HepG2 (cell line): Measurements from ENCODE around the gene MYH7B. TPM values are rescaled to one million over a fixed set of nuclear protein-coding genes. Genes with fewer than 3 reads are reported as not detected.

Experiments
- AGO2 ChIP-seq: fragments of 200-400 bp; formaldehyde crosslinking; optimal IDR thresholded peaks from 2 replicates; pipeline ENCODE3; 2017; ENCODE audit warnings: mild to moderate bottlenecking, low read depth, low read length, moderate library complexity
- CBX5 ChIP-seq: sonication (generic); formaldehyde crosslinking; IDR thresholded peaks from 2 replicates; pipeline ENCODE4 v1.4.0; 2020; ENCODE audit warnings: missing genetic modification reagents, borderline replicate concordance
- EZH2 ChIP-seq: conservative IDR thresholded peaks from 2 replicates; pipeline ENCODE4 v1.6.1; 2012; ENCODE audit warnings: mild to moderate bottlenecking, low read depth, low read length, moderate library complexity
- FOXK1 ChIP-seq: sonication (generic); formaldehyde crosslinking; IDR thresholded peaks from 2 replicates; pipeline ENCODE4 v1.4.0; 2020; ENCODE audit warnings: low read depth, missing genetic modification reagents, borderline replicate concordance
- FOXM1 ChIP-seq: sonication (generic); formaldehyde crosslinking; IDR thresholded peaks from 2 replicates; pipeline ENCODE4 v1.5.0; 2020; ENCODE audit warnings: missing genetic modification reagents
- HOXA3 ChIP-seq: sonication (generic); formaldehyde crosslinking; IDR thresholded peaks from 2 replicates; pipeline ENCODE4 v1.5.0; 2020; ENCODE audit warnings: missing genetic modification reagents
- IKZF1 ChIP-seq: fragments of 450-650 bp; IDR thresholded peaks from 2 replicates; pipeline ENCODE4 v1.7.1; 2016
- IRF9 ChIP-seq: sonication (generic); formaldehyde crosslinking; IDR thresholded peaks from 2 replicates; pipeline ENCODE4 v1.8.0; 2022; ENCODE audit warnings: missing genetic modification reagents, mild to moderate bottlenecking, borderline replicate concordance
- PLRG1 ChIP-seq: fragments of 450-650 bp; conservative IDR thresholded peaks from 2 replicates; pipeline ENCODE4 v1.6.1; 2016
- SATB2 ChIP-seq: sonication (generic); formaldehyde crosslinking; IDR thresholded peaks from 2 replicates; pipeline ENCODE4 v1.5.0; 2020; ENCODE audit warnings: missing genetic modification reagents
- SRY ChIP-seq: sonication (generic); formaldehyde crosslinking; IDR thresholded peaks from 2 replicates; pipeline ENCODE4 v1.8.0; 2022; ENCODE audit warnings: mild to moderate bottlenecking, missing genetic modification reagents
- ZNF124 ChIP-seq: sonication (generic); formaldehyde crosslinking; IDR thresholded peaks from 2 replicates; pipeline ENCODE4 v1.4.0; 2020; ENCODE audit warnings: missing genetic modification reagents
- ZNF333 ChIP-seq: sonication (generic); formaldehyde crosslinking; IDR thresholded peaks from 2 replicates; pipeline ENCODE4 v1.4.0; 2020; ENCODE audit warnings: mild to moderate bottlenecking, missing genetic modification reagents, borderline replicate concordance
- ZNF564 ChIP-seq: sonication (generic); formaldehyde crosslinking; IDR thresholded peaks from 2 replicates; pipeline ENCODE4 v1.8.1; 2023; ENCODE audit warnings: mild to moderate bottlenecking, missing genetic modification reagents
- ZNF605 ChIP-seq: sonication (generic); formaldehyde crosslinking; IDR thresholded peaks from 2 replicates; pipeline ENCODE4 v1.8.0; 2022; ENCODE audit warnings: mild to moderate bottlenecking, missing genetic modification reagents
- polyA plus RNA-seq, 8 experiments: library from polyadenylated mRNA; depleted of rRNA in 3 of 8; stranded (reverse) in 7 of 8; unstranded in 1 of 8; fragments of >200 nt; fragmentation: Illumina TruSeq in 4 of 8; extraction: Trizol in 4 of 8; gene quantifications; 2 replicates each; pipeline versions ENCODE4 v1.2.1 to v1.2.3, GENCODE V29; 2011 to 2016; ENCODE audit warnings: low read depth in 4 of 8, missing spikeins in 1 of 8, mixed read lengths in 1 of 8; ENCODE audit not compliant: insufficient read depth in 1 of 8
- total RNA-seq, 5 experiments: library from RNA; depleted of rRNA; stranded (reverse); fragments of >200 nt; fragmentation: Illumina TruSeq; extraction: Trizol; gene quantifications; 2 replicates each; pipeline ENCODE4 v1.2.3, GENCODE V29; 2016; ENCODE audit warnings: low read depth in 1 of 5
- TF ChIP-seq, protein P1 (sequence below): sonication (generic); formaldehyde crosslinking; IDR thresholded peaks from 2 replicates; pipeline ENCODE4 v1.4.0; 2020; ENCODE audit warnings: missing genetic modification reagents
- TF ChIP-seq, protein P2 (sequence below): sonication (generic); formaldehyde crosslinking; IDR thresholded peaks from 2 replicates; pipeline ENCODE4 v1.5.0; 2020; ENCODE audit warnings: missing genetic modification reagents
- TF ChIP-seq, protein P3 (sequence below): sonication (generic); formaldehyde crosslinking; IDR thresholded peaks from 2 replicates; pipeline ENCODE4 v1.5.1; 2020; ENCODE audit warnings: mild to moderate bottlenecking, missing genetic modification reagents

The MYH7B gene
- total and polyA plus RNA-seq, 2 of the 13 experiments (the other 11 are each of a cell fraction or from before 2014, with no cell fraction given): 0.05 to 0.20 TPM

DNA sequence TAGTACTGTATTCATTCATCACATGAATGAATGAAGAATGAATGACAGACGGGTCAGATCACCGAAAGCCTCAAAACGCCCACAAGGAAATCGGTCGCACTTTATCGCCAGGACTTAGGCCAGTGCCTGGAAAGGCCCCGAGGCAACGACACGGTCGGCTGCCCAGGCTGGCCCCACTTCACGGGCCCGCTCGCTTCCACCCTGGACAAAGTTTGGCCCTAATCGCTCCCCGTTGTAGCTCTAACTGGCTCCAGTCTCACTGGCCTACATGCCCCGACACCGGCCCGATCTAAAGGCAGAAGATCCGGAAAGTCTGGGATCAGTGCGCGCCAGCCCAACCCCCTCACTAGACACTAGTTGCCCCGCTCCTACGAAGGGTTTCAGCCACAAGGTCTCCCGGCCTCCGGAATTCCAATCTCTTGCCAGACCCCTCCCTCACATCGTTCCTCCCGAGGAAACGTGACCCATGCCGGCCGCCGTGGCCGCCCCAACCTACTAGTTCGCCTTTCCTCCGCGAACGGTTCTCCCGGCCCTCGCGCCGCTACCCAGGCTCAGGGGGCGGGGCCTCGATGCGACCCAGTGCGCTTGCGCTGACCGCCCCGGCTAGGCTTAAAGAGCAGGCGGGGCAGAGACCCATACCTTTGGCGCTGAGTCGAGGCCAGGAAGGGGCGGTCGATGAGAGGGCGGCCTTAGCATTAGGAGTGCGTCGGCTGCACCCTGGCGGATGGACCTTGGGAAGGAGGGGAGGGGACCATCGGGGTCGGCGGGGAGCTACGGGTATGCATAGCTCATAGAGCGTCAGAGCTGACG lies at the start of gene MYH7B, which contains the start of gene GSS (continued):
- TF ChIP-seq ZNF333 (CRISPR knock-in tag): peak; percentile 96
- peak; percentile 81; the same call in 1 of the 2 replicates for TF ChIP-seq ZNF124 (CRISPR knock-in tag)
- TF ChIP-seq, protein P1, sequence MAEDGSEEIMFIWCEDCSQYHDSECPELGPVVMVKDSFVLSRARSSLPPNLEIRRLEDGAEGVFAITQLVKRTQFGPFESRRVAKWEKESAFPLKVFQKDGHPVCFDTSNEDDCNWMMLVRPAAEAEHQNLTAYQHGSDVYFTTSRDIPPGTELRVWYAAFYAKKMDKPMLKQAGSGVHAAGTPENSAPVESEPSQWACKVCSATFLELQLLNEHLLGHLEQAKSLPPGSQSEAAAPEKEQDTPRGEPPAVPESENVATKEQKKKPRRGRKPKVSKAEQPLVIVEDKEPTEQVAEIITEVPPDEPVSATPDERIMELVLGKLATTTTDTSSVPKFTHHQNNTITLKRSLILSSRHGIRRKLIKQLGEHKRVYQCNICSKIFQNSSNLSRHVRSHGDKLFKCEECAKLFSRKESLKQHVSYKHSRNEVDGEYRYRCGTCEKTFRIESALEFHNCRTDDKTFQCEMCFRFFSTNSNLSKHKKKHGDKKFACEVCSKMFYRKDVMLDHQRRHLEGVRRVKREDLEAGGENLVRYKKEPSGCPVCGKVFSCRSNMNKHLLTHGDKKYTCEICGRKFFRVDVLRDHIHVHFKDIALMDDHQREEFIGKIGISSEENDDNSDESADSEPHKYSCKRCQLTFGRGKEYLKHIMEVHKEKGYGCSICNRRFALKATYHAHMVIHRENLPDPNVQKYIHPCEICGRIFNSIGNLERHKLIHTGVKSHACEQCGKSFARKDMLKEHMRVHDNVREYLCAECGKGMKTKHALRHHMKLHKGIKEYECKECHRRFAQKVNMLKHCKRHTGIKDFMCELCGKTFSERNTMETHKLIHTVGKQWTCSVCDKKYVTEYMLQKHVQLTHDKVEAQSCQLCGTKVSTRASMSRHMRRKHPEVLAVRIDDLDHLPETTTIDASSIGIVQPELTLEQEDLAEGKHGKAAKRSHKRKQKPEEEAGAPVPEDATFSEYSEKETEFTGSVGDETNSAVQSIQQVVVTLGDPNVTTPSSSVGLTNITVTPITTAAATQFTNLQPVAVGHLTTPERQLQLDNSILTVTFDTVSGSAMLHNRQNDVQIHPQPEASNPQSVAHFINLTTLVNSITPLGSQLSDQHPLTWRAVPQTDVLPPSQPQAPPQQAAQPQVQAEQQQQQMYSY (CRISPR knock-in tag): peak; percentile 30; the same call in 1 of the 2 replicates
- TF ChIP-seq, protein P2, sequence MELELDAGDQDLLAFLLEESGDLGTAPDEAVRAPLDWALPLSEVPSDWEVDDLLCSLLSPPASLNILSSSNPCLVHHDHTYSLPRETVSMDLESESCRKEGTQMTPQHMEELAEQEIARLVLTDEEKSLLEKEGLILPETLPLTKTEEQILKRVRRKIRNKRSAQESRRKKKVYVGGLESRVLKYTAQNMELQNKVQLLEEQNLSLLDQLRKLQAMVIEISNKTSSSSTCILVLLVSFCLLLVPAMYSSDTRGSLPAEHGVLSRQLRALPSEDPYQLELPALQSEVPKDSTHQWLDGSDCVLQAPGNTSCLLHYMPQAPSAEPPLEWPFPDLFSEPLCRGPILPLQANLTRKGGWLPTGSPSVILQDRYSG (CRISPR knock-in tag): no peak; the same call in none of the 2 replicates
- no peak for TF ChIP-seq PLRG1
- no peak for TF ChIP-seq EZH2
- peak; percentile 93 for TF ChIP-seq FOXK1
- TF ChIP-seq SRY: peak; percentile 98
- TF ChIP-seq, protein P3, sequence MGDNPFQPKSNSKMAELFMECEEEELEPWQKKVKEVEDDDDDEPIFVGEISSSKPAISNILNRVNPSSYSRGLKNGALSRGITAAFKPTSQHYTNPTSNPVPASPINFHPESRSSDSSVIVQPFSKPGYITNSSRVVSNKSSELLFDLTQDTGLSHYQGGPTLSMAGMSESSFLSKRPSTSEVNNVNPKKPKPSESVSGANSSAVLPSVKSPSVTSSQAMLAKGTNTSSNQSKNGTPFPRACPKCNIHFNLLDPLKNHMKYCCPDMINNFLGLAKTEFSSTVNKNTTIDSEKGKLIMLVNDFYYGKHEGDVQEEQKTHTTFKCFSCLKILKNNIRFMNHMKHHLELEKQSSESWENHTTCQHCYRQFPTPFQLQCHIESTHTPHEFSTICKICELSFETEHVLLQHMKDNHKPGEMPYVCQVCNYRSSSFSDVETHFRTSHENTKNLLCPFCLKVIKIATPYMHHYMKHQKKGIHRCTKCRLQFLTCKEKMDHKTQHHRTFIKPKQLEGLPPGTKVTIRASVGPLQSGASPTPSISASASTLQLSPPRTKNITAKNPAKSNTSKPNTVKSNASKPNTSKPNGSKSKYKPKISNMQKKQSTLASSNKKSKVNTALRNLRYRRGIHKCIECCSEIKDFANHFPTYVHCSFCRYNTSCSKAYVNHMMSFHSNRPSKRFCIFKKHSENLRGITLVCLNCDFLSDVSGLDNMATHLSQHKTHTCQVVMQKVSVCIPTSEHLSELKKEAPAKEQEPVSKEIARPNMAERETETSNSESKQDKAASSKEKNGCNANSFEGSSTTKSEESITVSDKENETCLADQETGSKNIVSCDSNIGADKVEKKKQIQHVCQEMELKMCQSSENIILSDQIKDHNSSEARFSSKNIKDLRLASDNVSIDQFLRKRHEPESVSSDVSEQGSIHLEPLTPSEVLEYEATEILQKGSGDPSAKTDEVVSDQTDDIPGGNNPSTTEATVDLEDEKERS (CRISPR knock-in tag): peak; percentile 90; the same call in 1 of the 2 replicates
- TF ChIP-seq IRF9 (CRISPR knock-in tag): peak; percentile 92
- peak; percentile 98 for TF ChIP-seq ZNF605 (CRISPR knock-in tag)
- peak; percentile 98 for TF ChIP-seq ZNF564
- TF ChIP-seq SATB2: no peak; the same call in 1 of the 2 replicates
- TF ChIP-seq FOXM1 (CRISPR knock-in tag): no peak
- peak; percentile 93 for TF ChIP-seq HOXA3 (CRISPR knock-in tag)
- peak; percentile 93; the same call in 1 of the 2 replicates for TF ChIP-seq CBX5 (CRISPR knock-in tag)
- no peak for TF ChIP-seq IKZF1
- TF ChIP-seq AGO2: peak; percentile 86
